ENCODE data around the gene IRX3. TPM values are rescaled to one million over a fixed set of nuclear protein-coding genes. Genes with fewer than 3 reads are reported as not detected.

The IRX3 gene
- total RNA-seq, 1 experiment from 2014 or later: 2.4 TPM

DNA sequence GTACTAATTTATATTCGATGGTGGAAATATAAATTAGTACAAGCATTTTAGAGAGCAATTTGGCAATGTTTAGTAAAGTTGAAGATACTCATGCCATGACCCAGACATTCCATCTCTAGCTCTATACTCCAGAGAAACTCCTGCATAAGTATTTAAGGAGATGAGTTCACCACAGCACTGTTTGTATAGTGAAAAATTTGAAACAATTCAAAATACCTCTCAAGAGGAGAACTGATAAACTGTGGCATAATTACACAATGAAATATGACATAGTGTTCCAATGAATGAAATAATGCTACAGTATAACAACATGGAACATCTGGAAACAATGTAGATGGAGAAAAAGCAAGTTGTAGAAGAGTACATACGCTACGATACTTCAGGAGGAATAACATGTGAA, 48.6 kb upstream of the IRX3 start:
- Histone ChIP-seq H3K79me1 (ENCODE audit: insufficient read depth, low read depth, low read length, poor library complexity, severe bottlenecking) (no peaks in the 10 kb centered on the region), H3K56ac (ENCODE audit: insufficient read length, low read depth, low read length) (no peak overlapping the region), H2BK12ac (ENCODE audit: insufficient read length, low read depth, low read length) (no peak overlapping the region), H3K27me3 (ENCODE audit: insufficient read depth, low read length) (no peaks in the 10 kb centered on the region), H3K27ac (ENCODE audit: insufficient read length, low read depth, low read length) (no peak overlapping the region), H2AFZ (ENCODE audit: low read length) (no peak overlapping the region), H4K5ac (ENCODE audit: insufficient read length, low read depth, low read length) (no peak overlapping the region), H3K23me2 (ENCODE audit: insufficient read length, low read depth, low read length, poor library complexity, severe bottlenecking) (no peaks in the 10 kb centered on the region), H3K4me2 (ENCODE audit: insufficient read depth, insufficient read length, low read length) (no peak overlapping the region), H2AK5ac (ENCODE audit: insufficient read length, low read length) (no peak overlapping the region), H3K9ac (ENCODE audit: extremely low read depth, insufficient read length, low read length) (no peak overlapping the region), H4K91ac (ENCODE audit: insufficient read length, low read depth, low read length) (no peak overlapping the region), H3K9me3 (ENCODE audit: control insufficient read depth, low read depth, low read length) (no peaks in the 10 kb centered on the region), H3K4ac (ENCODE audit: low read depth, low read length) (no peak overlapping the region), H2BK120ac (ENCODE audit: low read depth, low read length, poor library complexity, severe bottlenecking) (no peak overlapping the region), H2BK15ac (ENCODE audit: low read depth, low read length) (no peak overlapping the region), H4K8ac (replicated peaks; ENCODE audit: insufficient read length, low read depth, low read length) (no peak overlapping the region), H2BK5ac (ENCODE audit: insufficient read length, low read length) (no peak overlapping the region), H3K18ac (ENCODE audit: insufficient read length, low read depth, low read length) (no peak overlapping the region), H2BK20ac (ENCODE audit: low read depth, low read length, poor library complexity, severe bottlenecking) (no peak overlapping the region), H3K4me1 (ENCODE audit: insufficient read depth, low read length) (peaks cover 6% of the 10 kb centered on the region; the same call in 1 of the 2 replicates), H3K14ac (ENCODE audit: insufficient read depth, low read length) (no peak overlapping the region), H3K79me2 (ENCODE audit: insufficient read depth, low read length) (no peaks in the 10 kb centered on the region), H3K23ac (ENCODE audit: insufficient read length, low read depth, low read length) (no peak overlapping the region), H3T11ph (ENCODE audit: low read length) (no peak overlapping the region), H4K20me1 (ENCODE audit: control insufficient read depth, insufficient read depth, insufficient read length) (no peaks in the 10 kb centered on the region)
- H3K27me3 Mint-ChIP-seq (ENCODE audit: low read depth): peaks cover 10% of the 10 kb centered on the region
- peaks cover 33 to 44% of the 10 kb centered on the region in 2 experiments for H3K4me1 Mint-ChIP-seq
- peaks cover 0 to 2% of the 10 kb centered on the region in 2 experiments; a peak in 2 of 5 replicates for H3K9me3 Mint-ChIP-seq
- no peaks in the 10 kb centered on the region; a peak in 1 of 7 replicates for H3K36me3 Mint-ChIP-seq (ENCODE audit: insufficient read depth in 1 of 3, low read depth in 3 of 3)
- H3K4me3 Mint-ChIP-seq: no peak overlapping the region
- WGBS (ENCODE audit: extremely low coverage, insufficient read length, low lambda C conversion rate): no CpG with 5 or more reads among the region's 3 CpGs
- TF ChIP-seq, protein P1, sequence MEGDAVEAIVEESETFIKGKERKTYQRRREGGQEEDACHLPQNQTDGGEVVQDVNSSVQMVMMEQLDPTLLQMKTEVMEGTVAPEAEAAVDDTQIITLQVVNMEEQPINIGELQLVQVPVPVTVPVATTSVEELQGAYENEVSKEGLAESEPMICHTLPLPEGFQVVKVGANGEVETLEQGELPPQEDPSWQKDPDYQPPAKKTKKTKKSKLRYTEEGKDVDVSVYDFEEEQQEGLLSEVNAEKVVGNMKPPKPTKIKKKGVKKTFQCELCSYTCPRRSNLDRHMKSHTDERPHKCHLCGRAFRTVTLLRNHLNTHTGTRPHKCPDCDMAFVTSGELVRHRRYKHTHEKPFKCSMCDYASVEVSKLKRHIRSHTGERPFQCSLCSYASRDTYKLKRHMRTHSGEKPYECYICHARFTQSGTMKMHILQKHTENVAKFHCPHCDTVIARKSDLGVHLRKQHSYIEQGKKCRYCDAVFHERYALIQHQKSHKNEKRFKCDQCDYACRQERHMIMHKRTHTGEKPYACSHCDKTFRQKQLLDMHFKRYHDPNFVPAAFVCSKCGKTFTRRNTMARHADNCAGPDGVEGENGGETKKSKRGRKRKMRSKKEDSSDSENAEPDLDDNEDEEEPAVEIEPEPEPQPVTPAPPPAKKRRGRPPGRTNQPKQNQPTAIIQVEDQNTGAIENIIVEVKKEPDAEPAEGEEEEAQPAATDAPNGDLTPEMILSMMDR (conservative IDR thresholded peaks at IDR 0.05): no peak
- no peak overlapping the region for H3K27ac Mint-ChIP-seq
- no peak for DNase-seq
